GM19438 (cell line): ENCODE results near the gene CALHM3.
"Not testable (repeated sequence)": the region's sequence is repeated elsewhere in the genome, so short reads cannot be mapped to it uniquely, and the experiment has no call there.

Source experiments
- ATAC-seq: cut with Tn5 transposase; IDR thresholded peaks from one replicate; pipeline ENCODE4 v1.9.1; 2021; ENCODE audit warnings: low read depth; ENCODE audit not compliant: unreplicated experiment

Gene CALHM3

GRCh38 chr10:103479135-103479534 is at the start of gene CALHM3:
Gene CALHM3, minus strand, starts transcription at chr10:103479240. Its CDS starts 208 bp downstream, at chr10:103479032.
- ATAC-seq: no peak

- no peak for ATAC-seq
These were observed 49.5 kb upstream of the CALHM3 start for GRCh38 chr10:103528549-103528948.

- ATAC-seq: not testable (repeated sequence)
These were observed 48.4 kb upstream of the CALHM3 start for GRCh38 chr10:103527476-103527875.

- no peak for ATAC-seq
These were observed 46.9 kb upstream of the CALHM3 start for GRCh38 chr10:103525901-103526300.

GRCh38 chr10:103523683-103524082 is 44.6 kb upstream of the CALHM3 start:
- ATAC-seq: no peak

GRCh38 chr10:103522006-103522405 is 43.0 kb upstream of the CALHM3 start:
- not testable (repeated sequence) for ATAC-seq

GRCh38 chr10:103519798-103520197 is 40.8 kb upstream of the CALHM3 start:
- no peak for ATAC-seq

- ATAC-seq: no peak
These were observed 38.4 kb upstream of the CALHM3 start for GRCh38 chr10:103517234-103518085.

GRCh38 chr10:103514244-103514643 is 35.2 kb upstream of the CALHM3 start:
- no peak for ATAC-seq

GRCh38 chr10:103513380-103514060 is 34.5 kb upstream of the CALHM3 start:
- no peak for ATAC-seq

- ATAC-seq: no peak
These were observed 33.7 kb upstream of the CALHM3 start for GRCh38 chr10:103512591-103513379.

GRCh38 chr10:103512166-103512565 is 33.1 kb upstream of the CALHM3 start:
- ATAC-seq: no peak

GRCh38 chr10:103510791-103511752 is 32.0 kb upstream of the CALHM3 start:
- no peak for ATAC-seq

- no peak for ATAC-seq
These were observed 31.1 kb upstream of the CALHM3 start for GRCh38 chr10:103510046-103510685.

GRCh38 chr10:103507235-103508191 is 28.5 kb upstream of the CALHM3 start:
- ATAC-seq: no peak

- no peak for ATAC-seq
These were observed 27.0 kb upstream of the CALHM3 start for GRCh38 chr10:103506061-103506460.

GRCh38 chr10:103504181-103504783 is 25.2 kb upstream of the CALHM3 start:
- ATAC-seq: no peak

- ATAC-seq: not testable (repeated sequence)
These were observed 24.7 kb upstream of the CALHM3 start for GRCh38 chr10:103503777-103504176.
